Renal cortical epithelial cell (primary cell): Measurements from ENCODE around the gene ZBTB7A. TPM values are rescaled to one million over a fixed set of nuclear protein-coding genes. Genes with fewer than 3 reads are reported as not detected.

Experiments
- total RNA-seq: library from RNA; depleted of rRNA; stranded (reverse); fragments of >200 nt; gene quantifications from 2 replicates; pipeline ENCODE4 v1.2.3, GENCODE V29; 2014

ZBTB7A gene
- total RNA-seq, 1 donor from 2014 or later, result 38.1 TPM

Other genes with a start within 250 kb of the ZBTB7A start
- gene ZFR2, start 197.9 kb downstream of the ZBTB7A start, total RNA-seq, result 0.25 TPM in 1 of 2 replicates, not detected in the other
- gene ATCAY, start 186.2 kb downstream of the ZBTB7A start, total RNA-seq, result not detected in 2 replicates
- not detected in 2 replicates for gene NMRK2, start 133.8 kb downstream of the ZBTB7A start, total RNA-seq
- gene DAPK3, start 95.8 kb downstream of the ZBTB7A start, total RNA-seq, result 217 and 258 TPM in 2 replicates
- gene EEF2, start 81.4 kb downstream of the ZBTB7A start, total RNA-seq, result 1,993 and 2,707 TPM in 2 replicates
- 13.2 and 31.2 TPM in 2 replicates for gene PIAS4, start 59.2 kb downstream of the ZBTB7A start, total RNA-seq
- 124 and 126 TPM in 2 replicates for gene MAP2K2, start 57.2 kb upstream of the ZBTB7A start, total RNA-seq
- gene CREB3L3, start 86.7 kb upstream of the ZBTB7A start, total RNA-seq, result not detected in 2 replicates
- gene SIRT6, start 115.7 kb upstream of the ZBTB7A start, total RNA-seq, result 9.7 and 19.2 TPM in 2 replicates
- gene ANKRD24, start 115.8 kb upstream of the ZBTB7A start, total RNA-seq, result 1.7 TPM in 1 of 2 replicates, not detected in the other
- 1.3 and 2.4 TPM in 2 replicates for gene EBI3, start 162.6 kb upstream of the ZBTB7A start, total RNA-seq
- gene YJU2, start 180.2 kb upstream of the ZBTB7A start, total RNA-seq, result 19.8 and 25.7 TPM in 2 replicates
- gene SHD, start 212.4 kb upstream of the ZBTB7A start, total RNA-seq, result not detected in 2 replicates
- gene TMIGD2, start 235.5 kb upstream of the ZBTB7A start, total RNA-seq, result not detected in 2 replicates
- gene FSD1, start 237.7 kb upstream of the ZBTB7A start, total RNA-seq, result 1.0 and 5.6 TPM in 2 replicates